ENCODE results near the gene TSPAN15.

TSPAN15 gene

DNA sequence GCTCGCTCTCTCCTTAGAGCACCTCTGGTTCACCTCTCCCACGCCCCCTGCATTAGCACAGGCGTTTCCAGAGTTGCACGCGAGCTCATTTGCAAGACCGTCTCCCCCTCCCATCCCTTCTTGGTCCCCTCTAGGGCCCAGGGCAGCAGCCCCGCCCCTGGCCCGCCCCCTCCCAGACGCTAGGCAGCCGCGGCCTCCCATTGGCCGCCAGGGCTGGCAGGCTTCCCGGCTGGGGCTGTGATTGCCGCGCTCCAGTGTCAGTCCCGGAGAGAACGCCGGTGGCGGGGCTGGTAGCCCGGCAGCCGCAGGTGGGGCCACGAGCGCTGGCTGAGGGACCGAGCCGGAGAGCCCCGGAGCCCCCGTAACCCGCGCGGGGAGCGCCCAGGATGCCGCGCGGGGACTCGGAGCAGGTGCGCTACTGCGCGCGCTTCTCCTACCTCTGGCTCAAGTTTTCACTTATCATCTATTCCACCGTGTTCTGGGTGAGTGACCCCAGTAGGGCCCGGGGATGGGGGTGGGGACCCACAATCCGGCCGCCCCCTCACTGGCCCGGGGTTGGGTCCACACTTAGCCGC is at the start of gene TSPAN15:
Gene TSPAN15 (plus strand): TSS at position 257 of the 575 bp plus-strand sequence. CDS start 130 bp downstream, at position 387.
- in situ Hi-C loops (cut with HindIII; ENCODE audit: low sequenced_read_pairs): loop anchor here (5.0 kb wide), 1 partner anchor 46 kb away; no protein-coding TSS in a partner anchor

DNA sequence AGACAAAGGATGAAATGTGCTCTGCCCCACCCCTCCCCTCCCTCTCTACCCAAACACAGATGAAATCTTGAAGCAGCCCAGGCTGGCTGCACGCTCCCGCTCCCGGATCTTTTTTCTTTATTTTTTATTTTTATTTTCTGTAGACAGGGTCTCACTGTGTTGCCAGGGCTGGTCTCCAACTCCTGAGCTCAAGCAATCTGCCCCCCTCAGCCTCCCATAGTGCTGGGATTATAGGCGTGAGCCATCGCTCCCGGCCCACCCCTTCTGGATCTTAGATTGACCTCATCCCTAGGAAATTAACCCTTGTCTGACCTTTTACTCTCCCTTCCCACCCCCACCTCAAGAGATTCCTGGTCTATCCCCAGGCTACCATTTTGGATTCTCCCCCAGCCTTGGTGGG is 48.9 kb upstream of the TSPAN15 start:
- in situ Hi-C loops (cut with HindIII; ENCODE audit: low sequenced_read_pairs): loop anchor here (10.0 kb wide), 1 partner anchor 178 kb away; the partner anchor contains the start of gene HKDC1

DNA sequence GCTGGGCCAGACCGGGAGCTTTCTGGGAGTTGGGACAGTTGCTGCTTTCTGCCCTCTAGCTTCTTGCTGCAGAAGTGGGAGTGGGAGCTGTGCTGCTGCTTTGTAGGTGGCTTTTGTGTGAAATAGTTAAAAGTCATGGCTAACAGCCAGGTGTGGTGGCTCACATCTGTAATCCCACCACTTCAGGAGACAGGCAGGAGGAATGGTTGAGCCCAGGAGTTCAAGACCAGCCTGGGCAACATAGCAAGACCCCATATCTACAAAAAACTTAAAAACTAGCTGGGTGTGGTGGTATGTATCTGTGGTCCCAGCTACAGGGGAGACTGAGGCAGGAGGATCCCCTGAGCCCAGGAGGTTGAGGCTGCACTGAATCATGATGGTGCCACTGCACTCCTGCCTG is 48.2 kb upstream of the TSPAN15 start:
- in situ Hi-C loops (cut with HindIII; ENCODE audit: low sequenced_read_pairs): loop anchor here (10.0 kb wide), 1 partner anchor 178 kb away; the partner anchor contains the start of gene HKDC1

DNA sequence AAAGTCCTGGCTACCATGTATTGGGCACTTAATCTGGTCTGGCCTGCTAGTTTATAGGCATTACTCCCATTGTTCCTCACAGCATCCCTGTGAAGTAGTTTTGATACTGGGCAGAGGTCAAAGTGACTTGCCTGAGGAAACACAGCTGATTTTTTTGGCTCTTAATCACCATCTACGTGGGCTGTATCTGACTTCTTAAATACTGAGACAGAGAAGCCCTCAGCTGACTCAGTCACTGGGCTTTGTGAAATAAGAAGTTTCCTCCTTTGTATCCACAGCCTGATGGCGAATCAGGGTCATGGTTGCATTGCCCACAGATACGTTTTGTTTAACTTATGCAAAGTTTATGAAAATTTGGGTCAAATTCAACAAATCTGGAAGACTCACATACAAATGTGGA is 47.7 kb upstream of the TSPAN15 start:
- in situ Hi-C loops (cut with HindIII; ENCODE audit: low sequenced_read_pairs): loop anchor here (10.0 kb wide), 1 partner anchor 179 kb away; the partner anchor contains the start of gene HKDC1

DNA sequence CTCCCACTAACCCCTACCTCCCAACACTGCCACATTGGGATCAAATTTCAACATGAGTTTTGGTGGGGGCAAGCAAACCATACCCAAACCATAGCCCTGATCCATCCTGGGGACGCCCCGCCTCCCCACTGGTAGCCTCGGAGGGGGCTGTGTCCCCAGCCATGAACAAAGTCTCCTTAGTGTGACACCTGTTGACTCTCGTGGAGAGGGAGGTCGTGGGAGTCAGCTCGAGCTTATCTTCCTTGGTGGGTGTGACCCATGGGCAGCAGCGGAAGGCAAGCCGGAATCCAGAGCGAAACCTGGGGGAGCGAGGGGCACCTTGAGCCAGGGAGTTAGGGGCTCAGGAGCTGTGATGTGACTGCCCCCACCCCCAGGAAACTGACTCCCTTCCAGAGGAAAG is 46.5 kb upstream of the TSPAN15 start:
- in situ Hi-C loops (cut with HindIII; ENCODE audit: low sequenced_read_pairs): loop anchor here (10.0 kb wide), 1 partner anchor 180 kb away; the partner anchor contains the start of gene HKDC1

DNA sequence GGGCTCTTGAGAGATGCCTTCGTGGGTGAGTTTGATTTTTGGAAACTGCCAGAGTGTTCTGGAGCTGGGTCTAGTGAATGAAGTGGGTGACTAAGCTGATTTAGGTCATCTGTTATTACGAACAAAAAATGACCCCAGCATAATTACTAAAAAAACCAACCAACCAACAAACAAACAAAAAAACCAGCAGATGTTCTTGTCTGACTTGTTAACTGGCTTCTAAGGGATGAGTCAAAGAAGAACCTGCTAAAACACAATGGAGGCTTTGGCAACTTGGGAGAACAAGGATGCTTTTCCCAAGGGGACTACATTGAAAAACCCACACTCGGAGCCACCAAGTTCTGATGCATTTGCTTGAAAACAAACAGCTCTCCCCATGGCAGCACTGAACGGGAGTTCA is 46.0 kb upstream of the TSPAN15 start:
- in situ Hi-C loops (cut with HindIII; ENCODE audit: low sequenced_read_pairs): loop anchor here (10.0 kb wide), 1 partner anchor 180 kb away; the partner anchor contains the start of gene HKDC1

DNA sequence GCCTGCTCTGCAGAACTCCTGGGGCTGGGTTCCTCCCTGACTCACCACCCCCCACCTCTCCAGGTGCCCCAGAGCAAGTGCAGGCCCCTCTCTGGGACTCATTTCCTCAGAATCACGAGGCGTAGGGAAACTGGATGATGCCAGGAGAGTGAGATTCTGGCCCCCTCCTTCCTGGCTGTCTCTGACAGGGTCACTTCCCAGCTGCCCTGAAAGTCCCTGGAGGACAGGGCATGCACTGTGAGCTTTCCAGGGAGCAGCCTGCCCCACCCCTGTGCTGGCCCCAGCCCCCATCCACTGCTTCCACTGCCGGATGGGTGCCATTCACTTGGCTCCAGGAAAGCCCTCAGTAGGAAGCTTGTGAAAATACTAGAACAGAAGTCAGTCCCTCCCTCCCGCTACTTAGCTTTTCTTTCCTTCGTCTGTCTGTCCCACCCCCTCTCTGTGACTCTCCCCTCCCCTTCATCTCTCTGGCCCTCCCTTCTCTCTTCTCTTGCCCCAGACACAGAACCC is 44.9 kb upstream of the TSPAN15 start:
- in situ Hi-C loops (cut with HindIII; ENCODE audit: low sequenced_read_pairs): loop anchor here (10.0 kb wide), 1 partner anchor 182 kb away; the partner anchor contains the start of gene HKDC1

DNA sequence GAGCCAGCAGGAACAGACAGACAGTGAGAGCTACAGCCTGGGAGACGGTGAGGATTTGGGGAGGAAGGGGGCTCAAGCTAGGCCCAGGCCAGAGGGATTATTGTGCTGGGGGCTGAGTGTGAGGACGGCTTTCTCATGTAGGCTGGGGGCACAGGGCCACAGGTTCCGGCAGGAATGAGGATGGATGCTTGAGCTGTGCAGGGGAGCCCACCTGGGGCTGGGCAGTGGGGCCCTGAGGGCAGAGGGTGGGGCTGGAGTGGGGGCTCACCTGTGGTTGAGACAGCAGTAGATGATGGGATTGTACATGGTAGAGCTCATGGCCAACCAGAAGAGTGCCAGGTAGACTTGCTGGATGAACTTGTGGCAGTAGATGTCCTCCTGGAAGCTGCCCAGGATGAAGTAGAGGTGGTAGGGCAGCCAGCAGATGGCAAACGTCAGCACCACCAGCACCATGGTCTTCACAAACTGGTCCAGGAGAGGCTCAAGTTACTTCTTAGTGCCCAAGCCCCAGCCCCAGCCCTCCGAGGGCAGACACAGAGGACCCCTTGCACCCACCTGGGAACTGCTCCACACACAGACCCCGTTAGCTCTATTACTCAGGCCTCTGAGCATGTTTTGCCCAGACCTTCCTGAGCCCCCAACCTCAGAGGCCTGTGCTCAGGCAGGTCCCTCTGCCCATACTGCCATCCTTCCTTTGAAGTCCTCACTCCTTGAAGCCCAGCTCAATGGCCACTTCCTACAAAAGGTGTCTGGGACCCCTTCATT is 44.3 kb upstream of the TSPAN15 start:
- in situ Hi-C loops (cut with HindIII; ENCODE audit: low sequenced_read_pairs): loop anchor here (10.0 kb wide), 1 partner anchor 182 kb away; the partner anchor contains the start of gene HKDC1

DNA sequence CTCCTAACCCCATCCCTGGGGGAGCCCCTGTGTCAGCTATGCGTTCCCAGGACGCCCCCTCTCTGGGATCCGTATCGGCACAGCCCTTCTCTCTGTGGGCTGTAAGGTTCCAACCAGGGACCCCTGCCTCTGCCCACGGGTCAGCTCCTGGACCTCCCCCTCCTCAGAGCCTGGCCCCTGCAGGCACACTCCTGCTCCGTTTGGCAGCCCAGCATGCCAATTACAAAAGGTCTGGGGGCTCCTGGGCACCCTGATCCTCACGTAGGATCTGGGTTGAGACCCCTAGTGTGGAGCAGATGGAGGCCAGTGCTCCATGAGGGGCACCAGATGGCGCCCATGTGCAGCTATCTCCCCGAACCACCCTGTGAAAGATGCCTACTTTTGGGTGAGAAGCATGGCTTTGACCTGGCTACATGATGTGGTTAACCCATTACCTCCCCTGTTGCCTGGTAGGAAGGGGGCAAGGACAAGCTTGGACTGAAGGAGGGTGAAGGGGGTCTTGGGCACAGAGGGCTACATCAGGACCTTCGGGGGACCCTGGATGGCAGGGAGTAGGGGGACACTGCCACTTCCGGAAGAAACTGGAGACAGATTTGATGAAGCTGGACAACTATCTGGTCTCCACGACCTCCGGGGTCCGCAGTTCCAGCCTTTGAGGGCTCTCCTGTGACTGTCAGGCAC is 43.5 kb upstream of the TSPAN15 start:
- in situ Hi-C loops (cut with HindIII; ENCODE audit: low sequenced_read_pairs): loop anchor here (10.0 kb wide), 1 partner anchor 183 kb away; the partner anchor contains the start of gene HKDC1

DNA sequence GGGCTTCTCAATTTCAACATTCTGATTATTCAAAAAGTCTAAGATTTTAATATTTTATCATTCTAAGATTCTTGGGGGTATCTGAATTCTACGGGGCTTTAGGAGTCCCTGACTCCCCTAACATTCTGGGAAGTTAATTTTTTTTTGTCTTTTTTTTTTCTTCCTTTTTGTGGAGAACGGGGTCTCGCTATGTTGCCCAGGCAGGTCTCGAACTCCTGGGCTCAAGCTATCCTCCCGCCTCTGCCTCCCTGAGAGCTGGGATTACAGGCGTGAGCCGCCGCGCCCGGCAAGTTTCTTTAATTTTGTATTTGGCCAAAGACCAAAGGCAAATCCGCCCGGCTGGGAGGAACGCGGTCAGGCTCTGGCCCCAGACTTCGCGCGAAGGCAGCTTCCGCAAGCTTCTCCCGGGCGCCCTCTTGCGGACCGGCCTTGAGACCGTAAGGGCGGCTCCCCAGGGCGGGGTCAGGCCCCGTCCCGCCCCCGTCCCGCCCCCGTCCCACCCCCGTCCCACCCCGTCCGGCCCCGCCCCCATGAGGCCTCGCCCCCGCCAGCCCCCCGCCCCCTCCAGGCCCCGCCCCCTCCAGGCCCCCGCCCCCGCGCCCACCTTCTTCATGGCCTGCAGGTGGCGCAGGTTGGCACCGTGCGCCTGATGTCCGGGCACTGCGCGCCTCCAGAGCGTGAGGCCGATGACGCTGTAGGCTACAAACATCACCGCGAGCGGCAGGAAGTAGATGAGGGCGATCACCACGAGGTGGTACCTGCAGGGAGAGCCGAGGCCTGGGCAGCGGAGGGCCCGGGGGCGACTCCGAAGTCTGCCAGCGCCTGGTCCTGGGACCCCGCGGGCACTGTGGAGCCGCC is 42.7 kb upstream of the TSPAN15 start:
- in situ Hi-C loops (cut with HindIII; ENCODE audit: low sequenced_read_pairs): loop anchor here (10.0 kb wide), 1 partner anchor 184 kb away; the partner anchor contains the start of gene HKDC1

DNA sequence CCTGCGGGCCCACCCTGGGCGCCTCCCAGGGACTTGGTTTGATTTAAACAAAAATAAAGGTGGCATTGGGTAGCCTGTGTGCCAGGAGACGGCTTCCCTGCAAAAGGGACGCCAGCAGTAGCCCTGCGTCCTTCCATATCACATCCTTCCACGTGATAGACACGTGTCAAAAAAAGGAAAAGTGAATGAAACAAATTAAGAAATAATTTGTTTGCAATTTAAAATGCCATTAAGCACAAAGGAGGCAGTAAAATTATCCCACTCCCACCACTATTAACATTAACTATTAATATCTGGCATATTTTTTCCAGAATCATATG is 42.1 kb upstream of the TSPAN15 start:
- in situ Hi-C loops (cut with HindIII; ENCODE audit: low sequenced_read_pairs): loop anchor here (10.0 kb wide), 1 partner anchor 184 kb away; the partner anchor contains the start of gene HKDC1

DNA sequence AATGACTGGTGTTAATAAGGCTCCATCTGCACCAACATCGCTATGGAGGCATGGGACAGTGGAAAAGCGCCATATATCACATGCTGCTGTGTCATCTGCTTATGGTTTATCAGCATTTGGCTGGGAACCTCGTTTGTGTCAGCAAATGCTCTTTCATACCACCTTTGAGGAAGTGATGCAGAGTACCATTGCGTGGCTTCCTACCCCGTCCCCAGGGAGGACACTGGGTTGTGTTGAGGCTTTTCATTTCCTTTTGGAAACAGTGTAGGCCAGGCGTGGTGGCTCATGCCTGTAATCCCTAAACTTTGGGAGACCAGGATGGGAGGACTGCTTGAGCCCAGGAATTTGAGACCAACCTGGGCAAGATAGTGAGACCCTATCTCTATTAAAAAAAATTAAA is 41.3 kb upstream of the TSPAN15 start:
- in situ Hi-C loops (cut with HindIII; ENCODE audit: low sequenced_read_pairs): loop anchor here (10.0 kb wide), 1 partner anchor 185 kb away; the partner anchor contains the start of gene HKDC1

DNA sequence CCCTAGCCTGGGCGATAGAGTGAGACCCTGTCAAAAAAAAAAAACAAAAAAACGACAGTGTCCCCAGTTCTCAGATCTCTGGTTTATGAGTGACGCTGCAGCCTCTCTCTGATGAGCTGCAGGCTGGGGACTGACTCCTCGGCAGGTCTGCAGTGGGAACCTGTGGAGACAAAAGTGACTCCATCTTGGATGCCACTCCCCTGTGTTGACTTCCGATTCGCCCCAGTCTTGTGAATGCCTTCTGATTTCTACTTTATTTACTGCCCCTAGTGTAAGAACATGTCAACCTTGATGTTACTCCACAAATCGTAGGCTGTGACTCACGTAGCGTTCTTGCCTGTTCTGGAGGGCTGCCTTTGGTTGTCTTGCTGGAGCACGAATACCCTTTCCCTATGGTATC is 40.8 kb upstream of the TSPAN15 start:
- in situ Hi-C loops (cut with HindIII; ENCODE audit: low sequenced_read_pairs): no loop called here

DNA sequence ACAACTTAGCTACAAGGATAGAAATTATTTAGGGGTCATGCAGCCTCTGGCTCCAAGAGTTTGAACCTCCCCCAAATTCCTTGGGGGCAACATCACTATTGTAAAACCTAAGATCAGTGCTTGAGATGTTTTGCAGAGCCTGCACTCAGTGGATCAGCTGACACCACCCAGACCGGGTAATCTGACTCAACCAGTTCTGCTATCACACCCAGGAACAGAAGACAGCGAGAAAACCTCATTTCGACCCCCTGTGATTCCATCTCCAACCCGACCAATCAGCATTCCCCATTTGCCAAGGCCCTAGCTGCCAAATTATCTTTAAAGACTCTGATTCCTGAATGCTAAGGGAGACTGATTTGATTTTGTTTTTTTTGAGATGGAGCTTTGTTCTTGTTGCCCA is 39.8 kb upstream of the TSPAN15 start:
- in situ Hi-C loops (cut with HindIII; ENCODE audit: low sequenced_read_pairs): no loop called here

DNA sequence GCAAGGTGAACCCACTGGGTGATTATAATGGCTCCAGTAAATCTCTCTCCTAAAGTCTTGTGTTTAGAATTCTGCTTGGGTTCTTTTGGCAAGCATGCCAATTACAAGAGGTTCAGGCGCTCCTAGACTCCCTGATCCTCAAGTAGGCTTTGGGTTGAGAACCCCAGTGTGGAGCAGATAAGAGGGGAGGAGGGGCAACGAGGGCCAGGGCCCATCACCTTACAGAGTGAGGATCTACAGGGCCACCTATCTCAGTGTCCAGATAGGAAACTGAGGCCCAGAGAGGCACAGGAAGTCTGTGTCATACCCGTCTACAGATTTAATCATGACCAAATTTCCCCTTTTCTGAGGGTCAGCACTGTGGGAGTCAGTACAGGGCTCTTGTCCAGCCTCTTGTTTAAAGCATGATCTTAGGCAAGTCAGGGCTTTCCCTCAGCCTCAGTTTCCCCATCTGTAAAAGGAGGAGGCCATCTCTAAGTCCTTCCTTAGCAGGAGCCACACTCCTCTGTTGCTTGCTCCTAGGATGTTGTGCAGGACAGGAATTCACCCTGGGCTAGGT is 39.0 kb upstream of the TSPAN15 start:
- in situ Hi-C loops (cut with HindIII; ENCODE audit: low sequenced_read_pairs): no loop called here

DNA sequence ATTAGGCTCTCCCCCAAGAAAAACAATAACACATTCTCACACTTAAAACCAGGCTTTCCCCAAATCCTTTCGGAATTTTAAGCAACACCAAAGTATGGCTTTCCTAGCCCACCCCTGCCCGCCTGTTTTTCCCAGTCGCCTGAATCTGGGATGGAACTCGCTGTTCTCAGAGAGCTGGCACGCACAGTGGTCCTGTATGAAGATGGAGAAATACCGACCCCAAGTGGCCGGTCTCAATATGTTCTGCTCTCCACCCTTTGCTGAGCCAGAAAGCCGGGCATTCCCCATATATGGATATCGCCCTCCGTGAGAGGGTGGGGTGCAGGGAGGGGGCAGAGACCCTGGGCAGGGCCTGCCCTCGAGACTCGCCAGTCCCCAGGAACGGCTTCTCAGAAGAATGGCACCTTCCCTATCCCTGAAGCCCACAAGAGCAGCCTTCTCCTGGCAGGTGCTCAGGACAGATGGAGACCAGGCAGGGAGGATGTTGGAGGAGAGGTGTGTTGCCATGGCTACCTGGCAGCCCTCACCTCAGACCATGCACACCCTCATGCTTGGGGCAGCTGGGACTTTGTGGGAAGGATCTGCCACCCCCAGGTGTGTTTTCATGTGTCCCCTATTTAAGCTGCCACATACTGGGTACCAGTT is 37.9 kb upstream of the TSPAN15 start:
- in situ Hi-C loops (cut with HindIII; ENCODE audit: low sequenced_read_pairs): no loop called here

DNA sequence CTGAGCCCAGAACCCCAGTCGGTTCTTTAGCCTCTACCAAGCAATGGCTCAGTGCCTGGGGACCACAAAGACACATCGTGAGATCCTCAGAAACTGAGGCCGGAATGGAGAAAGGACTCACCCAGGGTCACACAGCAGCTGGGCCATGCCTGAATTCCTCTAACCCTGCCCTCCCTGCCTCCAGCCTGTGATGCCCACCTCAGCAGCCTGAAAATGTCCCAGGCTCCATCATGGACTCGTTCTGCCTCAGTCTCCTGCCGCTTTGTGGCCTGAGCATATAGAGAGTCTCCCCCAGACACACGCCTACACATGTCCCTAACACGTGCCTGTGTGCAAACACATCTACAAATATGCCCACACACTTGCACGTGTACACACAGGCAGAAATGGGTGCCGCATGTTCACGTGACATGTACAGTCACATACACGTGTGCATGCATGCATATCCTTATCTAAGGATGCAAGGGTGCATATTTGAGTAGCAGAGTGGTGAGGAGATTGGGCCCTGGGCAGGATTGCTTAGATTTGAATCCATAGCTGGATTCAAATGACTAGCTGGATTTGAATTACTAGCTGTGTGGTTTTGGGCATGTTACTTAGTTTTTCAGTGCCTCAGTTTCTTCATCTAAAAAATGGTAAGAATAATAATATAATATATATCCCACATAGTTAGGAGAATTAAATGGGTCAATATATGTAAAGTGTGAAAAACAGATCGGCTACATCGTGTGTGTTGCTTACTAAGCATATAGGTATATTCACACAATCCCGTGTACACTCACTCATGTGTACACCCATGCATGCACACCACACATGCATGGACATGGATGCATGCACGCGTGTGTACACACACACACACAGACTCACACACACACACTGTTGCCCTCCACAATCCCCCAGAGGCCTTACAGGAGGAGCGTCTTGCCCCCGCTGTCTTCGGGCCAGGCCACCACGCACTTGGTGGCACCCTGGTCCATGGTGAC is 36.9 kb upstream of the TSPAN15 start:
- in situ Hi-C loops (cut with HindIII; ENCODE audit: low sequenced_read_pairs): no loop called here

DNA sequence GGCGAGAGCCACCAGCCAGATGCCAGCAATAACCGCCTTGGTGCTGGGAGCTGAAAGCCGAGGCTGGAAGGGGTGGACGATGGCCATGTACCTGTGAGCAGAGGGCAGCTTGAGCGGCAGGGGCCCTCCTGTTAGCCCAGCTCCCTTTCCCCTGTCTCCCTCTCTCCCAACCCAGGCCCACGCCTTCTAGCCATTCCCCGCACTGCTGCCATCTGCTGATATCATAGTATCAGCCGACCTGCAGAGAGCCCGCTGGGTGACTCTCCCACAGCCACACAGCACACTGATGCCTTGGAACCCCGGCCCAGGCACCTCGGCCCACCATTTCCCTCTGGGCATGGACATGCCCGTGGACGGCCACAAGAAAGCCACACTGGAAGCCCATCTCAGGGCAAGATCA is 36.2 kb upstream of the TSPAN15 start:
- in situ Hi-C loops (cut with HindIII; ENCODE audit: low sequenced_read_pairs): no loop called here
